GM12875 (cell line): ENCODE data around the gene PLCB1.

Source experiments
- H3K4me3 ChIP-seq: one replicate; pipeline ENCODE4 v1.5.1; 2011; ENCODE audit warnings: low read depth, low read length, control low read depth
- CTCF ChIP-seq: IDR thresholded peaks from 2 replicates; pipeline ENCODE4 v1.5.1; 2011; ENCODE audit warnings: low read depth, mild to moderate bottlenecking, control low read depth, inconsistent platforms, low read length, moderate library complexity, borderline replicate concordance; ENCODE audit not compliant: insufficient read depth

Gene PLCB1

GRCh38 chr20:8365634-8366033 is 233.6 kb downstream of the PLCB1 start:
- no peak overlapping the region for H3K4me3 ChIP-seq
- TF ChIP-seq CTCF: no peak

GRCh38 chr20:8366303-8366923 is 234.3 kb downstream of the PLCB1 start:
- no peak overlapping the region for H3K4me3 ChIP-seq
- TF ChIP-seq CTCF: no peak

GRCh38 chr20:8367689-8368088 is 235.6 kb downstream of the PLCB1 start:
- TF ChIP-seq CTCF: no peak
- no peak overlapping the region for H3K4me3 ChIP-seq

GRCh38 chr20:8368670-8369069 is 236.6 kb downstream of the PLCB1 start:
- no peak overlapping the region for H3K4me3 ChIP-seq
- TF ChIP-seq CTCF: no peak

GRCh38 chr20:8369311-8369710 is 237.2 kb downstream of the PLCB1 start:
- H3K4me3 ChIP-seq: no peak overlapping the region
- no peak for TF ChIP-seq CTCF

- no peak for TF ChIP-seq CTCF
- no peak overlapping the region for H3K4me3 ChIP-seq
These were observed 238.7 kb downstream of the PLCB1 start for GRCh38 chr20:8370774-8371173.

- TF ChIP-seq CTCF: no peak
These were observed 240.8 kb downstream of the PLCB1 start for GRCh38 chr20:8372824-8373380.

More at GRCh38 chr20:8372824-8373380, 240.8 kb downstream of the PLCB1 start:
- H3K4me3 ChIP-seq: no peak overlapping the region
